ENCODE results near the gene UBAC2.

DNA sequence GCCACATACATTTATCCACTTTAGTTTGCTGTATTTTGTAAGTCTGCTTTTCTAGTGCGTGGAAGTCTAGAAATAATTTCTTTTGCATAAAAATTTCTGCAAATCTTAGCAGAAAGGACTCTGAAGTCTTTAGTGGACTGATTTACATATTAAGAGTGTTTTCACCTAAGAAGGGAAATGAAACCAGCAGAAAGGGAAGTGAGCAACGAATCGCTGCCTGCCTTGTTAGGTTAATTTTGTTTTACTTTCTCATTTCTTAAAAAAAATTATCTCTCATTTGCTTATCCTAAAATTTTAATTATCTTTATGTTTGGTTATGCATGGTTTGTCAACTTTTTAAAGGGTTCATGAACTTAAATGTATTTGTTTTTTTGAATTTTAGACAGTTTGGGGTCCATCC lies 58.3 kb downstream of the UBAC2 start:
- TF ChIP-seq POLR2A (IDR thresholded peaks at IDR 0.05; ENCODE audit: low read depth, low read length) = no peak
- TF ChIP-seq, protein P1, sequence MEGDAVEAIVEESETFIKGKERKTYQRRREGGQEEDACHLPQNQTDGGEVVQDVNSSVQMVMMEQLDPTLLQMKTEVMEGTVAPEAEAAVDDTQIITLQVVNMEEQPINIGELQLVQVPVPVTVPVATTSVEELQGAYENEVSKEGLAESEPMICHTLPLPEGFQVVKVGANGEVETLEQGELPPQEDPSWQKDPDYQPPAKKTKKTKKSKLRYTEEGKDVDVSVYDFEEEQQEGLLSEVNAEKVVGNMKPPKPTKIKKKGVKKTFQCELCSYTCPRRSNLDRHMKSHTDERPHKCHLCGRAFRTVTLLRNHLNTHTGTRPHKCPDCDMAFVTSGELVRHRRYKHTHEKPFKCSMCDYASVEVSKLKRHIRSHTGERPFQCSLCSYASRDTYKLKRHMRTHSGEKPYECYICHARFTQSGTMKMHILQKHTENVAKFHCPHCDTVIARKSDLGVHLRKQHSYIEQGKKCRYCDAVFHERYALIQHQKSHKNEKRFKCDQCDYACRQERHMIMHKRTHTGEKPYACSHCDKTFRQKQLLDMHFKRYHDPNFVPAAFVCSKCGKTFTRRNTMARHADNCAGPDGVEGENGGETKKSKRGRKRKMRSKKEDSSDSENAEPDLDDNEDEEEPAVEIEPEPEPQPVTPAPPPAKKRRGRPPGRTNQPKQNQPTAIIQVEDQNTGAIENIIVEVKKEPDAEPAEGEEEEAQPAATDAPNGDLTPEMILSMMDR (IDR thresholded peaks at IDR 0.05; ENCODE audit: extremely low read depth in 1 of 2, insufficient read depth in 1 of 2, low read depth in 1 of 2, low read length in 2 of 2) = no peak
- TF ChIP-seq POLR2AphosphoS5 (IDR thresholded peaks at IDR 0.05; ENCODE audit: insufficient read depth, low read depth, low read length) = no peak
